Parathyroid adenoma (tissue), 2 donors: ENCODE results near the gene ALOXE3.
"Not testable (repeated sequence)": the region's sequence is repeated elsewhere in the genome, so short reads cannot be mapped to it uniquely, and the experiment has no call there.

ENCODE experiments used
- H2AFZ ChIP-seq: fragments of 300-600 bp; sonication (generic); one replicate; pipeline ENCODE4 v1.7.0; 2017; ENCODE audit warnings: antibody characterized with exemption, mild to moderate bottlenecking
- H3K27ac ChIP-seq: fragments of 300-600 bp; sonication (generic); one replicate; pipeline ENCODE4 v1.7.0; 2017
- H3K27me3 ChIP-seq: fragments of 300-600 bp; sonication (generic); one replicate; pipeline ENCODE4 v1.7.0; 2017; ENCODE audit warnings: low read length; ENCODE audit not compliant: control insufficient read depth, insufficient read depth
- H3K36me3 ChIP-seq: fragments of 300-600 bp; sonication (generic); one replicate; pipeline ENCODE4 v1.7.0; 2017; ENCODE audit warnings: low read length; ENCODE audit not compliant: control insufficient read depth, insufficient read depth
- H3K4me1 ChIP-seq: fragments of 300-600 bp; sonication (generic); one replicate; pipeline ENCODE4 v1.7.0; 2017; ENCODE audit warnings: control low read depth
- H3K4me2 ChIP-seq: fragments of 300-600 bp; sonication (generic); one replicate; pipeline ENCODE4 v1.7.0; 2017; ENCODE audit warnings: low read length
- H3K4me3 ChIP-seq: fragments of 300-600 bp; sonication (generic); one replicate; pipeline ENCODE4 v1.7.0; 2017; ENCODE audit warnings: low read depth, low read length
- H3K79me2 ChIP-seq: fragments of 300-600 bp; sonication (generic); one replicate; pipeline ENCODE4 v1.7.0; 2017; ENCODE audit warnings: control low read depth
- H3K9ac ChIP-seq: fragments of 300-600 bp; sonication (generic); one replicate; pipeline ENCODE4 v1.7.0; 2017; ENCODE audit warnings: mild to moderate bottlenecking
- H3K9me3 ChIP-seq: fragments of 300-600 bp; sonication (generic); one replicate; pipeline ENCODE4 v1.7.0; 2017; ENCODE audit warnings: low read length; ENCODE audit not compliant: control insufficient read depth
- CTCF ChIP-seq: fragments of 300-600 bp; sonication (generic); IDR thresholded peaks from one replicate; pipeline ENCODE4 v1.7.0; 2017; ENCODE audit warnings: antibody characterized with exemption, mild to moderate bottlenecking
- donor health status: primary hyperparathyroidism.

The ALOXE3 gene

DNA sequence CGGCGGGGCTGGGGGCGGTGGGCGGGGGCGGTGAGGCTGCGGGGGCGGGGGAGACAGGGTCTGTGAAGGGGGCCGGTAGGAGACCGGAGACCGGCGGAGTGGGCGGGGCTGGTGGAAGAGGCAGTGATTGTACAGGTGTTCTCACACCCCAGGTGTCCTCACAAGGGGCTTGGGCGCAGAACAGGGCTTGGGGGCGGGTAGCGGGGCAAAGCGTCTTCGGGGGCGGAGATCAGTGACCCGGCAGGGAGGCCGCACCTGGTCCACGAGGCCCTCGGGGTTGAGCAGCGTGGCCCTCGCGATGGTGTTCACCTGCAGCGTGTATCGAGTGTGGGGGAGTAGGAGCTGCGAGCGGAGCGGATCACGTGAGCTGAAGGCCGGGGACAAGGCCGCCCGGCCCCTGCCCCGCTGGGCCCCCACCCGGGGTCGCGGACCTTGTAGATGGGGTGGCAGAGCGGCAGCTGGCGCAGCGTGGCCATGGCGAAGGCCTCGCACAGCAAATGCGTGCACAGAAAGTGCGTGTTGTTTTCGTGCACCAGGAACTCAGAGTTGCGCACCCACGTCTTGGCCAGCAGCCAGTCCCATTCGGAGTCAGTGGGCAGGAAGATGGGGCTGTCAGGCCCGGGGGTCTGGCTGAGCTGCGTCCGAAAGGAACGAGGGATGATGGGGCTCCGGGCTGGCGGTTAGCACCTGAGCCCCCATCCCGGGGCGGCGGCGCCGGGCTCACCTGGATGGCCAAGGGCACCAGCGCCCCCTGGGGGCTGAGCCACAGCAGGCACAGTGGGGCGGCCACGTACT lies 8.5 kb downstream of the ALOXE3 start:
- Histone ChIP-seq H3K79me2 (no peaks in the 10 kb centered on the region), H3K4me1 (no peaks in the 10 kb centered on the region), H3K27me3 (no peaks in the 10 kb centered on the region), H3K9ac (no peak overlapping the region), H3K4me2 (peak overlapping the region; percentile 87), H3K36me3 (no peaks in the 10 kb centered on the region), H3K27ac (no peak overlapping the region), H2AFZ (peak overlapping the region; percentile 89), H3K9me3 (no peaks in the 10 kb centered on the region), H3K4me3 (peak overlapping the region; percentile 47)
- peak; percentile 95 for TF ChIP-seq CTCF

DNA sequence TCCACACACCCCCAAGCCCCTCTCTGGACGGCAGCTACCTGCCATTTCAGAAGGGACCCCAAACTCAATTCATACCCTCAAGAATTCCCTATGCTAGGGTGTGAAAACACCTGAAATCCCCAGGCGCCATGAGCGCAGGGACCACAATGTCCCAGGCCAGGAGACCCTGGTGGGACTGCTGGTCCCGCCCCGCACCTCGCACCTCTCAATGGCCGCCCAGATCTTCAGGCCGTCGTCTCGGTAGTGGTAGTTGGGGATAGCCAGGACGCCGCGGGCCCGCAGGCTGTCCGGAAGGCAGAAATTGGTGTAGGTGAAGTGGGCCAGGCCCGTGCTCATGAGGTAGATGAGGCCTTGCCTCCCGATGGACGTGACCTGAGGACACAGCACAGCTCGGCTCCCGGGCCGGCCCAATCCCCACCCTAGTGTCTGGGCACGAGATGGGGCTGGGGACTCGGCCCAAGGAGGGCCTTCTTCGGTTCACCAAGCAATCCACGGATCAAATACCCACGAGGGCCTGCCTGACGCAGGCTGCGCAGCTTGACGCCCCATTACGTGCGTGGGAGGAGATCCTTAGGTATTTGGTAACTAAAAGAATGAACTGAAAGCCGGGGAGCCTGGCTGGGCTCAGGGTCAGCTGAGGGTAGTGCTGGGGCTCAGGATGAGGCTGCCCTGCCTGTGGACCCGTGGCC lies 9.2 kb downstream of the ALOXE3 start:
- no peak overlapping the region for H2AFZ ChIP-seq
- H3K27me3 ChIP-seq: no peaks in the 10 kb centered on the region
- no peak for TF ChIP-seq CTCF
- no peak overlapping the region for H3K27ac ChIP-seq
- H3K4me2 ChIP-seq: no peak overlapping the region
- no peak overlapping the region for H3K9ac ChIP-seq
- H3K4me1 ChIP-seq: no peaks in the 10 kb centered on the region
- no peak overlapping the region for H3K4me3 ChIP-seq
- no peaks in the 10 kb centered on the region for H3K9me3 ChIP-seq
- no peaks in the 10 kb centered on the region for H3K36me3 ChIP-seq
- no peaks in the 10 kb centered on the region for H3K79me2 ChIP-seq

DNA sequence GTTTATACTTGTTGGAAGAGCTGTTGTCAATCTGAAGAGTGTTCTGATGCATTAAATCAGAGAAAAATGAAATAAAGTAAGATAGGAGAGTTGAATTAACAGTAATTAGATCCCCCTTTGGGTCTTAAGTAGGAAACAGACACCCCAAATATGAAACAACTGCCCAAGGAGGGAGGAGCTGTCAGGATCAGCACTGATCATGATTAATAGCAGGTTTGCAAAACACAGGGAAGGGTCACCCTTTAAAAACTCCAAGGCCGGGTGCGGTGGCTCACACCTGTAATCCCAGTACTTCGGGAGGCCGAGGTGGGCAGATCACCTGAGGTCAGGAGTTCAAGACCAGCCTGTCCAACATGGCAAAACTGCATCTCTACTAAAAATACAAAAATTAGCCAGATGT lies 11.3 kb downstream of the ALOXE3 start:
- H3K27ac ChIP-seq: not testable (repeated sequence)

GRCh38 chr17:8105957-8106398 lies 12.3 kb downstream of the ALOXE3 start:
- no peaks in the 10 kb centered on the region for H3K79me2 ChIP-seq
- H3K27me3 ChIP-seq: no peaks in the 10 kb centered on the region
- H3K4me2 ChIP-seq: no peak overlapping the region
- no peaks in the 10 kb centered on the region for H3K9me3 ChIP-seq
- no peak for TF ChIP-seq CTCF
- H3K4me1 ChIP-seq: peaks cover 15% of the 10 kb centered on the region
- no peak overlapping the region for H3K9ac ChIP-seq
- H3K36me3 ChIP-seq: no peaks in the 10 kb centered on the region
- H3K4me3 ChIP-seq: no peak overlapping the region
- H3K27ac ChIP-seq: no peak overlapping the region
- H2AFZ ChIP-seq: no peak overlapping the region

More for the DNA sequence above, 11.3 kb downstream of the ALOXE3 start:
- not testable (repeated sequence) for H3K4me1 ChIP-seq, H3K9ac ChIP-seq, H3K27me3 ChIP-seq, H3K9me3 ChIP-seq, H2AFZ ChIP-seq, H3K36me3 ChIP-seq, H3K4me2 ChIP-seq, H3K79me2 ChIP-seq, H3K4me3 ChIP-seq

DNA sequence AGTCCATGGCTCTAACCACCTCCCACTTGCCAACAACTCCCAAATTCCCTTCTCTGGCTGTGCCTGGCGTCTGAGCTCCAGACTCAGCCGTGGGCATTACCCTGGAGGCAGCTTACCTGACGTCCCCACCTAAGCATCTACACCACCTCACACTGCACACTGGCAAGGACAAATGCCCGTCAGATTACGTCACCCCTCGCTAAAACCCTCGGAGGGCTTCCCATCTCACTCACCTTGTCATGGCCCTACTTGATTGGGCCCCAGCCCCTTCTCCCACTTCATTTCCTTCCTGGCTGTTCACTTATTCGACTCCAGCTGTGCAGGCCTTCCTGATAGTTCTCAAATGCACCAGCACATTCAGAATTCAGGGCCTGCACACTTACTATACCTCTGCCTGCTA lies 13.4 kb downstream of the ALOXE3 start:
- no peaks in the 10 kb centered on the region for H3K27me3 ChIP-seq
- no peak overlapping the region for H2AFZ ChIP-seq
- no peaks in the 10 kb centered on the region for H3K36me3 ChIP-seq
- H3K79me2 ChIP-seq: no peaks in the 10 kb centered on the region
- no peak for TF ChIP-seq CTCF
- no peak overlapping the region for H3K27ac ChIP-seq
- H3K4me3 ChIP-seq: no peak overlapping the region
- no peak overlapping the region for H3K9ac ChIP-seq
- no peaks in the 10 kb centered on the region for H3K9me3 ChIP-seq
- no peak overlapping the region for H3K4me2 ChIP-seq
- peaks cover 18% of the 10 kb centered on the region for H3K4me1 ChIP-seq
